HepG2 (cell line): Measurements from ENCODE around the gene CRYM. TPM values are rescaled to one million over a fixed set of nuclear protein-coding genes. Genes with fewer than 3 reads are reported as not detected.

Source experiments
- BORCS8-MEF2B ChIP-seq: sonication (generic); formaldehyde crosslinking; IDR thresholded peaks from 2 replicates; pipeline ENCODE4 v1.8.0; 2022; ENCODE audit warnings: mild to moderate bottlenecking, missing genetic modification reagents
- CEBPG ChIP-seq: IDR thresholded peaks from 2 replicates; pipeline ENCODE4 v1.6.1; 2016
- EED ChIP-seq: sonication (generic); formaldehyde crosslinking; IDR thresholded peaks from 2 replicates; pipeline ENCODE4 v1.5.0; 2020; ENCODE audit warnings: mild to moderate bottlenecking, missing genetic modification reagents
- HOXA3 ChIP-seq: sonication (generic); formaldehyde crosslinking; IDR thresholded peaks from 2 replicates; pipeline ENCODE4 v1.5.0; 2020; ENCODE audit warnings: missing genetic modification reagents
- KLF12 ChIP-seq: sonication (generic); formaldehyde crosslinking; IDR thresholded peaks from 2 replicates; pipeline ENCODE4 v1.4.0; 2020; ENCODE audit warnings: missing genetic modification reagents, borderline replicate concordance
- MZF1 ChIP-seq: sonication (generic); formaldehyde crosslinking; IDR thresholded peaks from 2 replicates; pipeline ENCODE4 v1.8.1; 2023; ENCODE audit warnings: mild to moderate bottlenecking, missing genetic modification reagents, borderline replicate concordance
- TAF15 ChIP-seq: fragments of 200-400 bp; formaldehyde crosslinking; IDR thresholded peaks from one replicate; pipeline ENCODE4 v1.6.1; 2018; ENCODE audit warnings: mild to moderate bottlenecking, low read depth, low read length; ENCODE audit not compliant: poor library complexity, severe bottlenecking
- USF2 ChIP-seq, 2 experiments: sonication (generic) in 1 of 2; formaldehyde crosslinking in 1 of 2; IDR thresholded peaks; 2 replicates each; pipeline versions ENCODE4 v1.5.1 to v1.6.1; 2011 to 2020; ENCODE audit warnings: borderline replicate concordance in 1 of 2, low read depth in 1 of 2, low read length in 1 of 2, mild to moderate bottlenecking in 1 of 2, missing genetic modification reagents in 1 of 2, moderate library complexity in 1 of 2
- ZGPAT ChIP-seq: IDR thresholded peaks from 2 replicates; pipeline ENCODE4 v1.6.1; 2016; ENCODE audit warnings: mild to moderate bottlenecking
- ZKSCAN5 ChIP-seq: sonication (generic); formaldehyde crosslinking; IDR thresholded peaks from 2 replicates; pipeline ENCODE4 v1.5.1; 2020; ENCODE audit warnings: mild to moderate bottlenecking, missing genetic modification reagents
- ZNF138 ChIP-seq: sonication (generic); formaldehyde crosslinking; IDR thresholded peaks from 2 replicates; pipeline ENCODE4 v1.5.0; 2020; ENCODE audit warnings: mild to moderate bottlenecking, low read depth, missing genetic modification reagents
- ZNF451 ChIP-seq: sonication (generic); formaldehyde crosslinking; IDR thresholded peaks from 2 replicates; pipeline ENCODE4 v1.5.0; 2020; ENCODE audit warnings: mild to moderate bottlenecking, missing genetic modification reagents
- ZNF558 ChIP-seq: sonication (generic); formaldehyde crosslinking; IDR thresholded peaks from 2 replicates; pipeline ENCODE4 v1.9.0; 2022; ENCODE audit warnings: mild to moderate bottlenecking, missing genetic modification reagents, borderline replicate concordance
- ZNF878 ChIP-seq: sonication (generic); formaldehyde crosslinking; IDR thresholded peaks from 2 replicates; pipeline ENCODE4 v1.8.1; 2023; ENCODE audit warnings: mild to moderate bottlenecking, missing genetic modification reagents, moderate library complexity
- polyA plus RNA-seq, 8 experiments: library from polyadenylated mRNA; depleted of rRNA in 3 of 8; stranded (reverse) in 7 of 8; unstranded in 1 of 8; fragments of >200 nt; fragmentation: Illumina TruSeq in 4 of 8; extraction: Trizol in 4 of 8; gene quantifications; 2 replicates each; pipeline versions ENCODE4 v1.2.1 to v1.2.3, GENCODE V29; 2011 to 2016; ENCODE audit warnings: low read depth in 4 of 8, missing spikeins in 1 of 8, mixed read lengths in 1 of 8; ENCODE audit not compliant: insufficient read depth in 1 of 8
- total RNA-seq, 5 experiments: library from RNA; depleted of rRNA; stranded (reverse); fragments of >200 nt; fragmentation: Illumina TruSeq; extraction: Trizol; gene quantifications; 2 replicates each; pipeline ENCODE4 v1.2.3, GENCODE V29; 2016; ENCODE audit warnings: low read depth in 1 of 5
- TF ChIP-seq, protein P1 (sequence below): sonication (generic); formaldehyde crosslinking; IDR thresholded peaks from 2 replicates; pipeline ENCODE4 v1.8.0; 2023; ENCODE audit warnings: mild to moderate bottlenecking, missing genetic modification reagents
- TF ChIP-seq, protein P2 (sequence below): sonication (generic); formaldehyde crosslinking; IDR thresholded peaks from 2 replicates; pipeline ENCODE4 v1.4.0; 2020; ENCODE audit warnings: missing genetic modification reagents, borderline replicate concordance

Gene CRYM
- total and polyA plus RNA-seq, 2 of the 13 experiments (the other 11 are each of a cell fraction or from before 2014, with no cell fraction given): 1.9 to 2.2 TPM

GRCh38 chr16:21301895-21302291 lies 23.8 kb upstream of the CRYM start (continued):
- no peak for TF ChIP-seq USF2 (IDR thresholded peaks at IDR 0.05; ENCODE audit: low read depth, low read length)
- no peak for TF ChIP-seq USF2 (CRISPR knock-in tag; IDR thresholded peaks at IDR 0.05; ENCODE audit: borderline replicate concordance)
- TF ChIP-seq, protein P1, sequence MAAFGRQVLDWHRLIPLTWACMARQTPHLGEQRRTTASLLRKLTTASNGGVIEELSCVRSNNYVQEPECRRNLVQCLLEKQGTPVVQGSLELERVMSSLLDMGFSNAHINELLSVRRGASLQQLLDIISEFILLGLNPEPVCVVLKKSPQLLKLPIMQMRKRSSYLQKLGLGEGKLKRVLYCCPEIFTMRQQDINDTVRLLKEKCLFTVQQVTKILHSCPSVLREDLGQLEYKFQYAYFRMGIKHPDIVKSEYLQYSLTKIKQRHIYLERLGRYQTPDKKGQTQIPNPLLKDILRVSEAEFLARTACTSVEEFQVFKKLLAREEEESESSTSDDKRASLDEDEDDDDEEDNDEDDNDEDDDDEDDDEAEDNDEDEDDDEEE (CRISPR knock-in tag): peak; percentile 13; the same call in 1 of the 2 replicates
- no peak for TF ChIP-seq BORCS8-MEF2B (CRISPR knock-in tag)
- no peak; the same call in none of the 2 replicates for TF ChIP-seq EED (CRISPR knock-in tag)
- no peak for TF ChIP-seq MZF1 (CRISPR knock-in tag)
- TF ChIP-seq TAF15: no peak
- TF ChIP-seq ZNF138 (CRISPR knock-in tag): 0 out of 2 replicates have a peak, but pooled peaks have one; percentile 10
- no peak for TF ChIP-seq ZNF558 (CRISPR knock-in tag)
- TF ChIP-seq CEBPG (CRISPR knock-in tag): no peak
- TF ChIP-seq, protein P2, sequence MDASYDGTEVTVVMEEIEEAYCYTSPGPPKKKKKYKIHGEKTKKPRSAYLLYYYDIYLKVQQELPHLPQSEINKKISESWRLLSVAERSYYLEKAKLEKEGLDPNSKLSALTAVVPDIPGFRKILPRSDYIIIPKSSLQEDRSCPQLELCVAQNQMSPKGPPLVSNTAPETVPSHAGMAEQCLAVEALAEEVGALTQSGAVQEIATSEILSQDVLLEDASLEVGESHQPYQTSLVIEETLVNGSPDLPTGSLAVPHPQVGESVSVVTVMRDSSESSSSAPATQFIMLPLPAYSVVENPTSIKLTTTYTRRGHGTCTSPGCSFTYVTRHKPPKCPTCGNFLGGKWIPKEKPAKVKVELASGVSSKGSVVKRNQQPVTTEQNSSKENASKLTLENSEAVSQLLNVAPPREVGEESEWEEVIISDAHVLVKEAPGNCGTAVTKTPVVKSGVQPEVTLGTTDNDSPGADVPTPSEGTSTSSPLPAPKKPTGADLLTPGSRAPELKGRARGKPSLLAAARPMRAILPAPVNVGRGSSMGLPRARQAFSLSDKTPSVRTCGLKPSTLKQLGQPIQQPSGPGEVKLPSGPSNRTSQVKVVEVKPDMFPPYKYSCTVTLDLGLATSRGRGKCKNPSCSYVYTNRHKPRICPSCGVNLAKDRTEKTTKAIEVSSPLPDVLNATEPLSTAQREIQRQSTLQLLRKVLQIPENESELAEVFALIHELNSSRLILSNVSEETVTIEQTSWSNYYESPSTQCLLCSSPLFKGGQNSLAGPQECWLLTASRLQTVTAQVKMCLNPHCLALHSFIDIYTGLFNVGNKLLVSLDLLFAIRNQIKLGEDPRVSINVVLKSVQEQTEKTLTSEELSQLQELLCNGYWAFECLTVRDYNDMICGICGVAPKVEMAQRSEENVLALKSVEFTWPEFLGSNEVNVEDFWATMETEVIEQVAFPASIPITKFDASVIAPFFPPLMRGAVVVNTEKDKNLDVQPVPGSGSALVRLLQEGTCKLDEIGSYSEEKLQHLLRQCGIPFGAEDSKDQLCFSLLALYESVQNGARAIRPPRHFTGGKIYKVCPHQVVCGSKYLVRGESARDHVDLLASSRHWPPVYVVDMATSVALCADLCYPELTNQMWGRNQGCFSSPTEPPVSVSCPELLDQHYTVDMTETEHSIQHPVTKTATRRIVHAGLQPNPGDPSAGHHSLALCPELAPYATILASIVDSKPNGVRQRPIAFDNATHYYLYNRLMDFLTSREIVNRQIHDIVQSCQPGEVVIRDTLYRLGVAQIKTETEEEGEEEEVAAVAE (CRISPR knock-in tag): no peak; the same call in 1 of the 2 replicates
- no peak; the same call in 1 of the 2 replicates for TF ChIP-seq ZNF451 (CRISPR knock-in tag)
- no peak for TF ChIP-seq KLF12 (CRISPR knock-in tag)
- no peak for TF ChIP-seq HOXA3 (CRISPR knock-in tag)
- TF ChIP-seq ZNF878 (CRISPR knock-in tag): no peak
- no peak for TF ChIP-seq ZKSCAN5
- peak; percentile 2; the same call in 1 of the 2 replicates for TF ChIP-seq ZGPAT (CRISPR knock-in tag)
